HG03139 (cell line): ENCODE results near the gene EIPR1.

Experiments
- ATAC-seq: cut with Tn5 transposase; IDR thresholded peaks from one replicate; pipeline ENCODE4 v1.9.1; 2021; ENCODE audit not compliant: unreplicated experiment

EIPR1 gene

DNA sequence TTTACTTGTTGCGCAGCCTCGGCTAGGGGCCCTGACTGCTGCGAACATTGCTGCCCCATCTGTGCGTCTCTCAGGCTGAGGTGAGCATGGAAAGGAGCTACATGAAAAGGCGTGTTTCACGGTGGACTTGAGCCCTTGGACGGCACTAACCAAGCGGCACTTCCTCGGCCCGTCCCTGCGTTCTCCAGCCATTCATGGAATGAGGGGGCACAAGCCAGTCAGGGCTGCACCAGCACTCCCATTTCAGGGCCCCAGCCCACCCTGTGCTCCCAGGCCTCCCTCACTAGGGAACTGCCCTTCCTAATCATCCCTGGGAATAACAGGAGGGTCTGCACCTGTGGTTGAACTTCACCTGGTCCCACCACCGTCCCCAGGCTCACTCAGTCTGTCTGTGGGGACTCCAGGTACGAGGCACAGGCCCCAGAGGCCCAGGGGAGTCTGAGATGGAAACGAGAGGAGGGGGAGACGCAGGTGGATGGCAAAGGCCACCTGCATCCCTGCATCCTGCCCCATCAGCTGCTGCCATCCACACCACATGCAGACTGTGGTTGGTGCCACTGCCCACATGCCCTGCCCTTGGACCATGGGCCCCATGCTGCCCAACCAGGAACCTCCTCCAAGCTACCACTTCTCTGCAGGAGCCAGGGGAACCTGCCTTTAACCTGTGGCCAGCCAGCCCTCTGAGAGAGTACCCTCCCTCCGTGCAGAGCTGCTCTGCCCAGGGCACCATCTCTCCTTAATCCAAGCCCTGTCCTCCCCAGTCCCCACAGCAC, 99.7 kb downstream of the EIPR1 start:
- no peak for ATAC-seq

DNA sequence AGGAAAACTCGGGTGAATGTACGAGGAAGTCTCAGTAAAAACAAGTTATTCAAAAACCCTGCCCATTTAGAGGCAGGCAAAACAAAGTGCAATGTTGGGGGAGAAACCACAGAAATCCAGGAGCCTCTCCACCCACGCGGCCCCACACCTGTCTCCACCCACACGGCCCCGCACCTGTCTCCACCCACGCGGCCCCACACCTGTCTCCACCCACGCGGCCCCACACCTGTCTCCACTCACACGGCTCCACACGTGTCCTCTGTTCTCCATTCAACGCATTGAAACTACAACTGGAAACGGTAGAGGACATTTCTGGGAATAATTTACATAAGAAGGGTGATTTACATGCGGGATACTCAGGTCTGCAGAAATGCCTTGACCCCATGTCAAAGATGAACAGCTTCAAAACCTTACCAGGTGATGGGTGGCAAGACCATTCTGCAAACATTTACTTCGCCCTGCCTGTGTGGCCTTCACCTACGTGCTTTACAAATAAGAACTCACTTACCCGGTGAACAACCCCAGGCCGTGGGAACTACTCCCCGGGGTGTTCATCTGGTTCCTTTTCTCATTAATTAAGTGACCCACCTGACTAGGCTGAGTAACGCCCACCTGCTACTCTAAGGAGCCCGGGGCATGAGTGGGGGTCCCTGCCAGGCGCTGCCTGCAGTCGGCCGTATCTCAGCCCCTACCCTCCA, 100.4 kb downstream of the EIPR1 start:
- no peak for ATAC-seq

DNA sequence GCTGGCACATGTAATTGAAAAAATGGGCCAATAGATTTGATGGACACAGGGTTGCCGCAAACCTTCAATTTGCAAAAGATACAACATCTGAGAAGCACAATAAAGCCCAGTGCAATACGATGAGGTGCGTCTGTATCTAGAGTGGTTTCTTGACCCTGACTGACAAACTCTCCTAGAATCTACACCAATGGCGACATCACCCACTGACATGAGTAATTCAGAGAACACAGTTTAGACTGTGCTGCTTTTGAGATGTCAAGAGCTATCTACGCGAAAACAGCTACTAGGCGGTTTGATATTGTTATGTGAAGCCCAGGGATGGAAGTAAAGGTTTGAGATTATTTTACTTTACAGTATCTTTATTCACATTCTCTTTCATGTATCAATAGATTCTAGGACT, 104.9 kb downstream of the EIPR1 start:
- no peak for ATAC-seq

DNA sequence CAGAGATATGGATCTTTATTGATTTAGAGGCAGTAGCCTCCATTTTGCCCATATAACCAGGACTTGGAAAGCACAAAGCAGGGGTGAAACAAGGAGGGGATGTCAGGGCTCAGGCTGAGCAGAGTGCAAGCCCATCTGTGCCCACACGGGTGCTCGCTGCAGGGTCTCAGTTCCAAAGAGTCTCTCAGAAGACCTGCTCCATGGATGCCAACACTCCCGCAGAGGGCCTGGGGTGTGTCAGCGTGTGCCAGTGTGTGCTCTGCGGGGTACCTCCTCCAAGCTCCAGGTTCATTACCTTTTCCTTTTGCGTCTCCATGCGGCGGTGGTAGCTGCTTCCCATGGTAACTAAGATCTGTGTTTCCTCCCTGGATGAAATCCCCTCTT, 107.5 kb downstream of the EIPR1 start:
- ATAC-seq, result no peak

DNA sequence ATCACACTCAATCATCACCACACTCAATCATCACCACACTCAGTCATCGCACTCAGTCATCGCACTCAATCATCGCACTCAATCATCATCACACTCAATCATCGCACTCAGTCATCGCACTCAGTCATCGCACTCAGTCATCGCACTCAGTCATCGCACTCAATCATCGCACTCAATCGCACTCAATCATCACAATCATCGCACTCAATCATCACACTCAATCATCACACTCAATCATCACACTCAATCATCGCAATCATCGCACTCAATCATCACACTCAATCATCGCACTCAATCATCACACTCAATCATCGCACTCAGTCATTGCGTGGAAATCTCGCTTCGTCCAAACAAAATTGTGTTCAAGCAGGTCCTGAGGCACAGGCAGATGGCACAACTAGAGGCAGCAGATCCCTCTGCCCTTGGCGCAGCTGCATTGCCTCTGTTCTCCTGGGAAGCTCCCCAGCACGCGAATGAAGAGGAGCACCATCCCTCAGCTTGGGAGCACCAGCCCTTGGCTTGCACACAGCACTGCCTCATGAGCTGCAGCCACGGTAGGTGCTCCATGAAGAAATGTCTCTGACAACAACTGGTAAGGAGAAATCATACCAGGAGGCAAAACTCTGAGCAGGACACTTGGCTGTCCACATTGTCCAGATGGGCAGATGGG, 108.1 kb downstream of the EIPR1 start:
- ATAC-seq, result no peak

DNA sequence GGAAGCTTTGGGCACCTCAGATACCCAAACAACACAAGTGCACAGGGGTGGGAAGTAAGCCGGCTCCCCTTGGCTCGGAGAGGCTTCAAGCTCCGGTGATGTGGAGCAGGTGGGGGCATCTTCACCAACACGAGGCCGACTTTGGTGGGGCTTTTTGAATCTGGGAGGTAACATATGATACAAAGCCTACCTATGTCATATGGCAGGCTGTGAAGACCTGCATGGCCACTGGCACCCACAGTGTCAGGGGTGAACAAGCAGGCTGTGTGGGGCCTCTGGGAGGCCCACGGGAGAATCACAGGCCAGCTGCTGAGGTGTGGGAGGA, 109.0 kb downstream of the EIPR1 start:
- no peak for ATAC-seq

DNA sequence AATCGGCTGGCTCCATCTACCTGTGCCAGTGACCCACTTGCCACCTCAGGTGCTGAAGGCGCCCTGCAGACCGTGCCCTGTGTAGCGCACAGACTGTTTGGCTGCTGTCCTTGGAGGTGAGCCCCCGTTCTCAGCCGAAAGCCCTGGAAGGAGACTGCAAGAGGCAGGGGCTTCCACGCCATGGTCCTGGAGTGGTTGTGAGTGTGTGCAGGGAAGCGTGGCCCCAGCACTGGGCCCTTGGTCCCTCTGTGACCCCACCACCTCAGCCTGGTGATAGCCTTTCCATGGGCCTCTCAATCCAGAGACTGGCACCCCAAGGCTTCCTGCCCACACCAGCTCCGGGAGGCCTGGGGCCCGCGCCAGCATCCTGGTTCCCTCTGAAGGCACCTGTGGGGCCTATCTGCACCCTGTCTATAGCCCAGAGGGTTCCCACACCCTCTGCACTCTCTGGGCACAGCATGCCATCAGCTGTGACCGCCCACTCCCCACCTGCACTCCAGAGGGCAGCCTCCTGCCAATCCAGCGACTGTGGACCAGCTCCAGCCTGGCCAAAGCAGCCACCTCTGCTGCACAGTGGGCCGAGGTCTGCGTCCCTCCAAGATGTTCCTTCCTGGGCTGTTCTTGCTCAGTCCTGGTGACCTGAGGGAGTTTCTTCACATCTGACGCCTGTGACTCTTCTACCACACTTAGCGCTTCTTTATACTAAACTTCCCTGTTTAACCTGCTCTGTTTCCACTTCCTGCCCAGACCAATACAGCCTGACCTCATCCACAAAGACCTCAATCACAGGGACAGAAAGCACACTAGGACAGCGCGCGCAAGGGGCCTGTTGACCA, 109.5 kb downstream of the EIPR1 start:
- no peak for ATAC-seq

DNA sequence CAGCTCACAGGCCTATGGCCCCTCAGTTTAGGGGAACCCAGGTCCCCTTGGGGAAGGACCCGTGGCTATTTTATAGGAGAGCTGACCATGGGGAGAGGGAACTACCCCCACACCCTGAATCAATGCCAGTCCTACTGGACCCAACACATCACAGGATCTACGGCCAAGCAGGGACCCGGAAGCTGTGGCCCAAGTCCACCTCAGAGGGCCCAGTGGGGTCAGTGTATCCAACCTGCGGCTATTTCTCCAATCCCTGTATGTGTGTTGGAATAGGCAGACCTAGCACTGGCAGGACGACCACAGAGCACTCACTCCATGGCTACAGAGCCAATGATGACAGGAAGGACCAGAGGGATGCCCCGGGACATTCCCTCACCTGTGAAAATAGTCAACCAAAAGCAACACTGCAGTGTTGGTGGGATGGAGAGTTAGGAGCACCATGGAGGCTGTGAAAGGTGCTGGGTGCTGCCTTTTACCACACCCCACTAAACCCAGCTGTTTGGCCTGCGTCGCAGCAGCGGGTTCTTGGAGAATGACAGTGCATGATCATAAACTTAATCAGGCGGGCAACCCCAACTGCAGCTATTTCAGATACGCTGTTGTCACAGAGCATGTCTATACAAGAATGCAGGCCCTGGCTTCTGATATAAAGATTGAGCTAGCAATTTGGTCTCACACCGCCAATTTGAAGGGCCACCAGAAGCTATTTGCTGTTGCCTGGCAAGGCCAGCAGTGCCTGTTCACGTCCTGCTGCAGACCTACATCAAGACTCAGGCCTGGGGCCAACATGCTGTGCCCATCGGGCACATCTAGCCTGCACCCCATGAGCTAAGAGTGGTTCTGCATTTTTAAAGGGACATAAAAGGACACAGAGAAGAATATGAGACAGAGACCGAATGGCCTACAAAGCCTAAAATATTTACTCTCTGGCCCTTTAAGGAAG, 110.4 kb downstream of the EIPR1 start:
- ATAC-seq, result no peak

DNA sequence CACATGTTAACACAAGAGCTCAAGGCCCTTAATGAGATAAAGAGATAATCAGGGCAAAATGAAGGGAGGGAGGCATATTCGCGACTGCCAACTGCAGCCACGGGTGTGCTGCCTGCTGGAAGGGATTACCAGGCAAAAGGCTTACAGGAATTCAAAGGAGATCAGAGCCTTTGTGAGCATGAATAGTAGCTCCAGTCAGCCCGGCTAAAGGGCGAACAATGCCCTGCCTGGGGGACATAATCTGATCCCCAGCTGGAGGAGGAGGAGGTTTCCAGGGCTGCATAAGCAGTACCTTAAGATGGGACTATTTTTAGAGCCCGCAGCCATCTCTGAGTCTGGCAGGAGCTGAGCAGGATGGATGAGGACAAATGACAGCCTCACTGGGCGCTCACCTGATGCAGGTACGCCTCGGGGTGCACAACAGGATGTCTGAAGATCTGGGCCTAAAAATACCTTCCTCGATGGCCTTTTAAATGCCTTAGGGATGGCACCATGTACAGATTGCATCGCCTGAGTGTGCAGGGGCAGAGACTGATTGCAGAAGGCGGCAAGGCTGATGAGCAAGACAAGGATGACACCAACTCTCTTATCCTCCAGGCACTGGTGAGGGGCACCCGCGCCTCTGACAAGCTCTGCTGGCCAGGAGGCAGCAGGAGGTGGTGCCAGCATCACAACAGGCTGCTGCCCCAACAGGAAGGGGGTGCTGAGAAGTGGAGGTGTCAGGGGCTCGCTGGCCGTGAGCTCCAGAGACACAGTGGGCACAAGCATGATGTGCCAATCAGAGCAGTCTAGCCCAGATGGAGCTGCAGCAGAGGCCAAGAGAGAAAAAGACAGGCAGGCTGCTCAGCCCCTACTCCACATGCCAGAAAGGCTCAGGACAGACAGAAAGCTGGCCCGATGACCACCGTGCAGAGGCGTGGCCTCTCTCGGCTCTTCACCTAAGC, 111.4 kb downstream of the EIPR1 start:
- no peak for ATAC-seq

DNA sequence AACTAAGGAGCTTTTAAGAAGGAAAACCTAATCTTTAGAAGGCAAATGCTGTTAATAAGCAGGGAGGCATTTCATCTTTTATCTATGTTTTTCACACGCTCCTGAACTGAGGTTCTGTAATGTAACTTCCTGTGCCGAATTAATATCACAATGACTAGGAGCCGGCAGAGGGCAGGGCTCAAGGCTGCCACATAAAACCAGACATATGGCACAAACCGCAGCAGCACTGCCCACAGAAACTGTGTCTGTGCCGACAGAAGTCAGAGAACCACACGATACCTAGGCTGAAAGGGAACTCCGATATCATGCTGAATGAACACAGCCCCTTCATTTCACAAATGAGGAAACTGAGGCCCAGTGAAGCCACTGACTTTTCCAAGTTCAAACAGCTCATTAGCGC, 112.1 kb downstream of the EIPR1 start:
- no peak for ATAC-seq

DNA sequence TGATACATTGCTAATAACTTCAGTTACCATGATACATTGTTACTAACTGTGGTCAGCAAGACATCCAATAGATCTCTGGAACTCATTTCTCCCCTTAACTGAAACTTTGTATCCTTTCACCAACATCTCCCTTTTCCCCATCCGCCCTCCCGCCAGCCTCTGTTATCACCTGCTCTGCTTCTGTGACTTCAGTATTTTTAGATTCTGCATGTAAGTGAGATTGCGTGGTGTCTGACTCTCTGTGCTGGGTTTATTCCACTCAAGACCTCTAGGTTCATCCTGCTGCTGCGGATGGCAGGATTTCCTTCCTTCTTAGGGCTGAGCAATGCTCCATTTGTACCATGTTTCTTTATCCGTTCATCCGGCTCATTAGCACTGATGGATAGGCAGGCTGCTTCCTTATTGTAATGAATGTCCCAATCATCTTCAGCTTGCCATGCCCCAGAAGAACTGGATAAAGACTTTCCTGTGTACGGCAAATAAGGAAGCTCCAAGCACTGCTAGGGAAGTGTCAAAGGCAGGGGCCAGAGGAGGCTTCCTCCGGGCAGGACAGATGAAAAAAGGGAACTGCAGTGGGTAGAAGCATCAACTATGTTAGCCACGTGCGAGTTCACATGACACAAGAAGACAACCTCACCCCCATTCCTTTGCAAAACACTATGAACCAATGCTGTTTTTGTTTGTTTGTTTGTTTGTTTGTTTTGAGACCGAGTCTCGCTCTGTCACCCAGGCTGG, 113.4 kb downstream of the EIPR1 start:
- no peak for ATAC-seq

DNA sequence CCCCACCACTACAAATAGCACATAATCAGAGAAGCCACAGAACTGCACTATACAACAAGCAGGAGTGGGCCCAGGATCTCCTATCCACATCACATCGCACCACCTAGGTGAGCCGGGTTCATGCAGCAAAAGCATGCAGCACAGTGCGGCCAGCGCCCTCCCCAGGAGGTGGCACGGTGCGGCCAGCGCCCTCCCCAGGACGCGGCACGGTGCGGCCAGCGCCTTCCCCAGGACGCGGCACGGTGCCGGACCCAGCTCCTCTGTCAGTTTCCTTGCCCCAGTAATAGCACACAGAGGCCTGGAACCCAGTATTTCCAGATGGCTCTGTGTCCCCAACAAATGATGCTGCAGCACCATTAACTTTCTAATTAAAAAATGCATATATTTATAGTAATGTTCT, 114.1 kb downstream of the EIPR1 start:
- no peak for ATAC-seq

DNA sequence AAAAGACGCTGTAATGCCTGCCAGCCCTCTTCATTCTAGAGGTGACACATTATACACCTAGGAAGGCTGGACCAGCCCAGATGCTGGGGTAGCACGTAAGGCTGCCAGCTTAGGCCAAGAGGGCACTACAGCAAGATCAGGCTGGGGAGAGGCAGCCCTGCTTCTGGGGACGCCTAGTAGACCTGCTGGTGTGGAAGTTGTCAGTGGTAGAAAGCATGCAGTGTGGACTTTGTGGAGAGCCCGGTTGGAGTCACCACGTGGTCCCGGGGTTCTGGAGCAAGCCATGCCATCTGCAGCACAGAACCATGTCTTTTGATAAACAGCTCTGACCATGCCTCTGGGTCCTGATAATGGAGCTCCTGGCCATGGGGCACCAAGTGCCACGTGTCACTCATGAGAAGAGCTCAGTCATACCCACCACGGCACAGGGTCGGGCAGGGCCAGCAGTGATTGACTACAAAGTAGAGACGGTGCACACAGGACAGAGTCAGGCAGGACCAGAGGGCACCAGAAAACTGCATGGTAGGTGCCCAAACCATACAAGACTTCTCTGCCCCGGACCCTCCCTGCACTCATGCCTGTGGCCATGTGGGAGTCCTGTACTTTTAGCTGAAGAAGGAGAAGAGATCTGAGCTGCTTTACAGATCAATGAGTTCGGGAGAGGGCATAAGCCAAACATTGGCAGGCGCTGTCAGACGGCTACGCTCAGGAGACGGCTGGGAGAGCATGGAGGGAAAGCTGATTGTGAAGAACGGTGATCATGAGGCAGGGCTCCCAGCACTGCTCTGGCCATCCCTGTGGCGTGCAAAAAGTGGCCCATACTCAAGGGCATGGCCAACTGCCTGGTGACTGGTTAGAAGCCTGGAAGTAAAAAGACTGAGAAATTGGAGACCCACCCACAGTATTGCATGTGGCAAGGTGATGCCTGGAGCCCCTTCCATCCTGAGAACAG, 114.9 kb downstream of the EIPR1 start:
- ATAC-seq, result no peak

DNA sequence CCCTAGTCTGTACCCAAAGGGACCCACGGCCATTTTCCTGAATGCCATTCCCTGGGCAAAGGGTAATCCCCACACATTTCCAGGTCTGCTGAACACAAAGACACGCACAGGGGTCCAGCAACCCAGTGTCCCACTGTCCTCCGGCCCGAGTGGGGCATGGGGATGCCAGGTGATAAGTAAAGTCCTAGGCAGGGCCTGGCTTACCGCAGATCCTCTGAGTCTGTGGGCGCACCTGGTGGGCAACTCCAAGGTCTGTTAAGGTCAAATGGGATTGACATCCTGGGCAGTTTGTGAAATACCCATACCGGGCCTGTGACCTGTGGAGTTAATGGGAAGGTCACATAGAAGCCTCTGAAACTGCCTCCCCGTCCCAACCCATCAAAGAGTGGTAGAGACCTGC, 116.1 kb downstream of the EIPR1 start:
- ATAC-seq, result no peak

DNA sequence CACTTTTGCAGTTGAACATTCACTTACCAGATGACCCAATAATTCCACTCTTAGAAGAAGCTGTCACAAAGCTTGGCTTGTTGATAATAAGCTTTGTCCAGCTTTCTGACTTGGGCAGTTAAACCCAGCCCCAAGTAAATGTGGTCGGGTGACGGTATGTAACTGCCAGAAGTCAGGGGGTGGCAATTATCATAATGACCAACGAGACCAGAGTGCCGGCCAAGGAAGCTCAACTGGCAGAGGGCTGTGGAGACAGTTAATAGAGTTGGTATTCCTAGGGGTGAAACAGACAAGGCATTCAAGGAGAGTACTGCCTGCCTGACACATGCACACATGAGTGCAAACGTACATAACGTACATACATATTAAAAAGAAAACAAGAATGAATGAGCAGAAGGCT, 116.7 kb downstream of the EIPR1 start:
- ATAC-seq, result no peak

DNA sequence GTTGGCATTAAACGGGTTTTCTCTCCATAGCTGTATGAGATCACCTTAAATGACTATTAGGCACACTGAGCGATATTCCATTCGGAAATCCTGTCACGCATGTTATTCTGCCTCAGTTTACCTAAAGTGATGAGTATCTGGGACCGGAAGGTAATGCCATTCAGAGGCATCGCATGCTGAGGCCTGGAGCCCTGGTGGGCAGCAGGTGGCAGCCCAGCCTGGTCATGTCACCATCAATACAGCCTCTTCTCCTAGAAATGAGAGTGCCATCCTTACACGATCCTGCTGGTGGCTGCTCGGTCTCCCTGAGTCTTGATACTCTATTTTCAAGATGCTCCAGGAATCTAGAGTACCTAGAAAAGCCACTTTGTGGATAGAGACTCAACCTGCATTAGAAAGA, 119.8 kb downstream of the EIPR1 start:
- ATAC-seq, result no peak

DNA sequence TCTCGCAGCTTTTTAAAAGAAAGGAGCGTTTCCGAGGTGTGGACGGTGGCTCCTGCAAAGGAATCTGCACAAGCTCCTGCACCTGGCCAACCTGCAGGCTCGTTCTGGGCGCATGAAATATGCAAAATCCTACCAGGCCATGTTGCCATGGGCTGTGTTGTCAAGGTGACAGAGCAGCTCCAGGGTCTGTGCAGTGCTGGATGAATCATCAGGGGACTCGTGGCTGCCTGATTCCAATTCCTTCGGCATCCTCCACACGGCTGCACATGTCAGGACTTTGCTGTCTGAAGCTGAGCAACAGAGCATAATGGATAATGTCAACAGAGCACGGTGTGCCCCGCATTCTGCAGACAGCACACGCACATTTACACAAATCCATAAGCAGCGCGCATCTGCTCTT, 120.5 kb downstream of the EIPR1 start:
- ATAC-seq, result no peak

DNA sequence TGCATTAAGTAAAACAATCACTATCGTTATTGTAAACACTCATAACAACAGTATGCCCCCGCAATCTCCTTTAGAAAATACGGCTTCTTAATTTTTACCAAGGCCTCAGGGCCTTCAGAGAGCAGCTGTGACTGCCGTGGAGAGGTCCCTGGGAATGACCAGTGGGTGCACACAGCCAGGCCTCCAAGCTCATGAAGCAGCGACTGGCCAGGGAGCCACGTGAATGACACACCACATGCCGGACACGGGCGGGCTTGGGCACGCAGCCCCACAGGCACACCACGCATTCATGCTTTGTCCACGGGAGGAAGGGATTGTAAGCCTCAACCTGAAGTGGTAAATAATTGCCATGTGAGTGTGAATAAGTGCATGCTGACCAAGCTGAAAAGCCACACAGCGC, 121.0 kb downstream of the EIPR1 start:
- no peak for ATAC-seq
